ENCODE measurements around the gene TEX26. TPM values are rescaled to one million over a fixed set of nuclear protein-coding genes. Genes with fewer than 3 reads are reported as not detected.

The TEX26 gene
- total and polyA plus RNA-seq, 4 donors, result 0.08 to 0.31 TPM; not detected in 2

DNA sequence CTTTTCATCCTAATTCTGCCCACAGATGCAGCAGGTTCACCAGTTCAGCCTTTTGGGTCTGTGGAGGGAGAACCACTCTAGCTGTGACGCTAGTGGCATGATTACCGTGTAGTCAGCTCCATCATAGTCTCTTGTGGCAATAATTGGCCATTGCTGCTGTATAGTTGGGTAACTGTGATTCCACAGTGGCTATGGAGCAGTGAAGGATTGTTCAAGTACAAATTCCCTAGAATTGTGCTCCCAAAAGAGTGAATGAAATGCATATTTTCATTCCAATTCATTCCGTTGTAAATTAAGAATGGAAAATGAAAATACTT is 856 bp downstream of the TEX26 start (continued):
- TF ChIP-seq, protein P1, sequence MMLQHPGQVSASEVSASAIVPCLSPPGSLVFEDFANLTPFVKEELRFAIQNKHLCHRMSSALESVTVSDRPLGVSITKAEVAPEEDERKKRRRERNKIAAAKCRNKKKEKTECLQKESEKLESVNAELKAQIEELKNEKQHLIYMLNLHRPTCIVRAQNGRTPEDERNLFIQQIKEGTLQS (IDR thresholded peaks at IDR 0.05), result no peak
- no peak for TF ChIP-seq EGR1 (IDR thresholded peaks at IDR 0.05; ENCODE audit: low read depth in 2 of 2)

DNA sequence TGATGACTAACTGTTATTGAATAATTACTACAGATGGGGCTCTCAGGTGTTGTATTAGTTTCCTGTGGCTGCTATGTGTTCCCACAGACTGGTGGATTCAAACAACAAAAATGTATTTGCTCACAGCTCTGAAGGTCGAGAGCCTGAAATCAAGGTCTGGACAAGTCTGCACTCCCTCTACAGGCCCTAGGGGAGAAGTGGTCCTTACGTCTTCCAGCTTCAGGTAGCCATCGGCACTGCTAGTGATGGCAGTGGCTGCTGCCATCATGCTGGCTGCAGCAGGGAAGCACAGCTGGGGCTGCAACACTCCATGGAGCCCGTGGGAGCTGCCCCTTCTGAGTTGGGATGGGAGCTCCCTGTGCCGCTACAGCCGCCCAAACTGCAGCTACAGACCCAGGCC is 1.9 kb downstream of the TEX26 start:
- H3K9me3 ChIP-seq (ENCODE audit: control insufficient read depth in 4 of 4, low read length in 3 of 4), result peaks cover 3 to 7% (median 6%) of the 10 kb centered on the region in 4 donors
- no peak overlapping the region for H3K27ac ChIP-seq (ENCODE audit: low read depth in 1 of 2, low read length in 2 of 2)
- H3K4me3 ChIP-seq (ENCODE audit: low read depth in 1 of 3, low read length in 3 of 3), result no peak overlapping the region
- peaks cover 0 to 10% (median 0%) of the 10 kb centered on the region in 4 donors for H3K27me3 ChIP-seq (ENCODE audit: control insufficient read depth in 4 of 4, insufficient read depth in 4 of 4, low read length in 3 of 4)
- 68% methylated on average over 6 of the region's 6 CpGs for WGBS
- no peaks in the 10 kb centered on the region for H3K4me1 ChIP-seq (ENCODE audit: control insufficient read depth in 4 of 4, insufficient read depth in 4 of 4, low read length in 3 of 4)
- DNase-seq (ENCODE audit: low spot score), result no peak
- no peaks in the 10 kb centered on the region for H3K36me3 ChIP-seq (ENCODE audit: control insufficient read depth in 4 of 4, insufficient read depth in 3 of 4, low read depth in 1 of 4, low read length in 3 of 4)
- TF ChIP-seq FOXA2 (IDR thresholded peaks at IDR 0.05) (no peak), NR2F2 (IDR thresholded peaks at IDR 0.05) (no peak), GABPA (IDR thresholded peaks at IDR 0.05 in 1 of 2, conservative IDR thresholded peaks at IDR 0.05 in 1 of 2) (no peak), HNF4A (conservative IDR thresholded peaks at IDR 0.05) (no peak), HNF4G (IDR thresholded peaks at IDR 0.05) (no peak), FOXA1 (IDR thresholded peaks at IDR 0.05) (no peak), RAD21 (IDR thresholded peaks at IDR 0.05) (no peak), TAF1 (conservative IDR thresholded peaks at IDR 0.05) (no peak)
- TF ChIP-seq, protein P2, sequence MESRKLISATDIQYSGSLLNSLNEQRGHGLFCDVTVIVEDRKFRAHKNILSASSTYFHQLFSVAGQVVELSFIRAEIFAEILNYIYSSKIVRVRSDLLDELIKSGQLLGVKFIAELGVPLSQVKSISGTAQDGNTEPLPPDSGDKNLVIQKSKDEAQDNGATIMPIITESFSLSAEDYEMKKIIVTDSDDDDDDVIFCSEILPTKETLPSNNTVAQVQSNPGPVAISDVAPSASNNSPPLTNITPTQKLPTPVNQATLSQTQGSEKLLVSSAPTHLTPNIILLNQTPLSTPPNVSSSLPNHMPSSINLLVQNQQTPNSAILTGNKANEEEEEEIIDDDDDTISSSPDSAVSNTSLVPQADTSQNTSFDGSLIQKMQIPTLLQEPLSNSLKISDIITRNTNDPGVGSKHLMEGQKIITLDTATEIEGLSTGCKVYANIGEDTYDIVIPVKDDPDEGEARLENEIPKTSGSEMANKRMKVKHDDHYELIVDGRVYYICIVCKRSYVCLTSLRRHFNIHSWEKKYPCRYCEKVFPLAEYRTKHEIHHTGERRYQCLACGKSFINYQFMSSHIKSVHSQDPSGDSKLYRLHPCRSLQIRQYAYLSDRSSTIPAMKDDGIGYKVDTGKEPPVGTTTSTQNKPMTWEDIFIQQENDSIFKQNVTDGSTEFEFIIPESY (IDR thresholded peaks at IDR 0.05), result no peak
- TF ChIP-seq, protein P3, sequence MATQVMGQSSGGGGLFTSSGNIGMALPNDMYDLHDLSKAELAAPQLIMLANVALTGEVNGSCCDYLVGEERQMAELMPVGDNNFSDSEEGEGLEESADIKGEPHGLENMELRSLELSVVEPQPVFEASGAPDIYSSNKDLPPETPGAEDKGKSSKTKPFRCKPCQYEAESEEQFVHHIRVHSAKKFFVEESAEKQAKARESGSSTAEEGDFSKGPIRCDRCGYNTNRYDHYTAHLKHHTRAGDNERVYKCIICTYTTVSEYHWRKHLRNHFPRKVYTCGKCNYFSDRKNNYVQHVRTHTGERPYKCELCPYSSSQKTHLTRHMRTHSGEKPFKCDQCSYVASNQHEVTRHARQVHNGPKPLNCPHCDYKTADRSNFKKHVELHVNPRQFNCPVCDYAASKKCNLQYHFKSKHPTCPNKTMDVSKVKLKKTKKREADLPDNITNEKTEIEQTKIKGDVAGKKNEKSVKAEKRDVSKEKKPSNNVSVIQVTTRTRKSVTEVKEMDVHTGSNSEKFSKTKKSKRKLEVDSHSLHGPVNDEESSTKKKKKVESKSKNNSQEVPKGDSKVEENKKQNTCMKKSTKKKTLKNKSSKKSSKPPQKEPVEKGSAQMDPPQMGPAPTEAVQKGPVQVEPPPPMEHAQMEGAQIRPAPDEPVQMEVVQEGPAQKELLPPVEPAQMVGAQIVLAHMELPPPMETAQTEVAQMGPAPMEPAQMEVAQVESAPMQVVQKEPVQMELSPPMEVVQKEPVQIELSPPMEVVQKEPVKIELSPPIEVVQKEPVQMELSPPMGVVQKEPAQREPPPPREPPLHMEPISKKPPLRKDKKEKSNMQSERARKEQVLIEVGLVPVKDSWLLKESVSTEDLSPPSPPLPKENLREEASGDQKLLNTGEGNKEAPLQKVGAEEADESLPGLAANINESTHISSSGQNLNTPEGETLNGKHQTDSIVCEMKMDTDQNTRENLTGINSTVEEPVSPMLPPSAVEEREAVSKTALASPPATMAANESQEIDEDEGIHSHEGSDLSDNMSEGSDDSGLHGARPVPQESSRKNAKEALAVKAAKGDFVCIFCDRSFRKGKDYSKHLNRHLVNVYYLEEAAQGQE (IDR thresholded peaks at IDR 0.05), result no peak
- TF ChIP-seq, protein P4, sequence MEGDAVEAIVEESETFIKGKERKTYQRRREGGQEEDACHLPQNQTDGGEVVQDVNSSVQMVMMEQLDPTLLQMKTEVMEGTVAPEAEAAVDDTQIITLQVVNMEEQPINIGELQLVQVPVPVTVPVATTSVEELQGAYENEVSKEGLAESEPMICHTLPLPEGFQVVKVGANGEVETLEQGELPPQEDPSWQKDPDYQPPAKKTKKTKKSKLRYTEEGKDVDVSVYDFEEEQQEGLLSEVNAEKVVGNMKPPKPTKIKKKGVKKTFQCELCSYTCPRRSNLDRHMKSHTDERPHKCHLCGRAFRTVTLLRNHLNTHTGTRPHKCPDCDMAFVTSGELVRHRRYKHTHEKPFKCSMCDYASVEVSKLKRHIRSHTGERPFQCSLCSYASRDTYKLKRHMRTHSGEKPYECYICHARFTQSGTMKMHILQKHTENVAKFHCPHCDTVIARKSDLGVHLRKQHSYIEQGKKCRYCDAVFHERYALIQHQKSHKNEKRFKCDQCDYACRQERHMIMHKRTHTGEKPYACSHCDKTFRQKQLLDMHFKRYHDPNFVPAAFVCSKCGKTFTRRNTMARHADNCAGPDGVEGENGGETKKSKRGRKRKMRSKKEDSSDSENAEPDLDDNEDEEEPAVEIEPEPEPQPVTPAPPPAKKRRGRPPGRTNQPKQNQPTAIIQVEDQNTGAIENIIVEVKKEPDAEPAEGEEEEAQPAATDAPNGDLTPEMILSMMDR (IDR thresholded peaks at IDR 0.05; ENCODE audit: low read depth, low read length, missing input control), result no peak
- TF ChIP-seq, protein P5, sequence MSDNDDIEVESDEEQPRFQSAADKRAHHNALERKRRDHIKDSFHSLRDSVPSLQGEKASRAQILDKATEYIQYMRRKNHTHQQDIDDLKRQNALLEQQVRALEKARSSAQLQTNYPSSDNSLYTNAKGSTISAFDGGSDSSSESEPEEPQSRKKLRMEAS (IDR thresholded peaks at IDR 0.05), result no peak
- H3K9ac ChIP-seq (ENCODE audit: low read depth in 1 of 2, low read length in 2 of 2), result no peak overlapping the region

Data from liver (tissue), 9 donors.